ENCODE data around the gene CFAP100.

CFAP100 gene

DNA sequence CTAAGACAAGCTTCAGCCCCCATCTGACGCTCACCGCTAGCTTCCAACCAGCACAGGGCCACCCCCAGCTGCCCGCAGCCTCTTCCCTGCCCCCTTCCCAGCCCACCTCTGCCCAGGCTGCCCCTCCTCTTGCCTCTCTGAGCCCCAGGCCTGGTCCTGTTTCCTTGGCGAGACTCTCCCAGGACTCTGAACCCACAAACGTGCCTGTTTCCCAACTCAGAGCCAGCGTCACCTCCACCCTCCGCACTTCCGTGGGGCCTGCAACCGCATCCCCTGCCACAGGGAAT, 45.9 kb downstream of the CFAP100 start:
- DNase-seq (ENCODE audit: low read depth, low spot score), result no peak

- DNase-seq (ENCODE audit: low read depth, low spot score), result no peak
These were observed 46.7 kb downstream of the CFAP100 start for GRCh38 chr3:126441256-126441880.

- DNase-seq (ENCODE audit: low read depth, low spot score), result no peak
These were observed 47.6 kb downstream of the CFAP100 start for GRCh38 chr3:126442094-126442855.

GRCh38 chr3:126442856-126443242, 48.1 kb downstream of the CFAP100 start:
- DNase-seq (ENCODE audit: low read depth, low spot score), result no peak

DNA sequence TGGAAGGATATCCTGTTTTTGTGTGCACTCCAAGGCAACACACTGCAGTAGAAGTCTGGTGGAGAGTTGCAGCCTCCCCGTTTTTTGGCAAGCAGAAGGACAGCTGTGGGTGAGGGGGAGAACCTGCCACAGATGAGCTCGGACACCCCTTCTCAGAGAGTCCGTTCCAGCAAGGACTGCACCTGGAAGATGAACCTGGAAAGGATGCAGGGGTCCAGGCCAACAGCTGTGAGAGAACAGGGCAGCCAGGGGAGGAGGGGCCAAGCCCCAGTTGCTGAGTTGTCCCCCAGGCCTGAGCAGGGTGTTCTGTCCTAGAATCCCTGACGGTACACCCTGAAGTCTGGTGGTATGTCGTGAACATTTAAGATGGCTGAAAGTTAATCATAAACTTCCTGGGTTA, 50.8 kb downstream of the CFAP100 start:
- no peak for DNase-seq (ENCODE audit: low read depth, low spot score)

- DNase-seq (ENCODE audit: low read depth, low spot score), result no peak
These were observed 51.6 kb downstream of the CFAP100 start for GRCh38 chr3:126446301-126446700.

- DNase-seq (ENCODE audit: low read depth, low spot score), result no peak
These were observed 52.1 kb downstream of the CFAP100 start for GRCh38 chr3:126446791-126447190.

DNA sequence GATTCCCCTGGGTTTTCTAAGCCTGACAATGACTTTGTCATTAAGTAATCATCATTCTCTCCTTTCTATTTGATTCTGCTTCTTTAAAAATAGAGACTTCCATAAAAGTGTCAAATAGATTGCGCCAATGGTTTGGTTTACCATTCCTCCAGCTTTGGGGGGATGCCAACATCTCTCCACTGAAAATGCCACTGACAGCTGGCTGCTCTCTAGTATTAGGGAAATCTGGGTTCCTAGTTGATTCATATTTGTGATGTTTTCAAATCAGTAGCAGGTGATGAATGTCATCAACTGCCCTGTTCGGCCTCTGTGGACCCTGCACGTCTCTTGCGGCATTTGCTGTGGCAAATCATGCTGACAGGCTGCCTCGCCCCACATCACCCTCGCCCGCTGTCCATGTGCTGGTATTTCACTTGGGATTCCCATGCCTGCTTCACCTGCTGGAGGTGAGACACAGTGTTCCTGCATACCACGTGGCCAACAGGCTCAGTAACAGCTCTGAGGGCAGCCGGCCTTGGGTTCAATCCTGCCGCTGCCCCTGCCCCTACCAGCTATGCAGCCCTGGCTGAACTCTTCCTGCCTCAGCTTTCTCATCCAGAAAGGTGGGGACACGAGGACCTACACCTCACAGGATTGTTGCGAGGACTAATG, 52.9 kb downstream of the CFAP100 start:
- DNase-seq (ENCODE audit: low read depth, low spot score), result no peak

DNA sequence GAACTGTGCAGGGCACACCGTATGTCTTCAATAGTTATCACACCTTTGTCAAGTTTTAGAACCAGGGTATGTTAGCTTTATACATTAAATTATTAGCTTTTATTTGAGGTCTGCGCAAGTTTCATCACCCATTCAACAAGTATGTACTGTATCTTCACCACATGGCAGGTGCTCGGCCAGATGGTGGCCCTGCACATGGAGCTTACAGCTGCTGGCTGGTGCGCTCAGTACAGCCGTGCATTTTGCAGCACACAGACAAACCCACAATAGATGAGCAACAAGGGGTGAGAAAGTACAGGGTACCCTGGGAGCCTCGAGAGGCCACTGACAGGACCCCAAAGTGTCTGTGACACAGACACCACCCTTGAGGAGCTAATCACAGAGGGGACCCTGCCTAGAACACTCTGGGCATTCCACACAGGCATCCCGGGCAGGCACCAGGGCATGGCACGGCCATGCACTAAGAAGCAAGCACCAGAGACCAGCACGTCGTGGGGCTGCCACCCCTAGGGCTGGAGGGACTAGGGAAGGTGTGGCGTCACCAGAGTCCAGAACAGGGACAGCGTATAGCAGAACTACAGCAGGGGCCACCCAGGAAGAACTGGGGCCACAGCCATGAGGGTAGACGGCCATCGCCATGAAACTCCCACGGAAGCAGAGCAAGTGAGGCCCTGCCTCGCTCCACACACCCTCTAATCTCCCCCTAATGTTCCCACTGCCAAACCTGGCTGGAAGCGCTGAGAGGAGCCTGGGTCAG, 53.6 kb downstream of the CFAP100 start:
- DNase-seq (ENCODE audit: low read depth, low spot score), result no peak

GRCh38 chr3:126448893-126449180, 54.1 kb downstream of the CFAP100 start:
- DNase-seq (ENCODE audit: low read depth, low spot score), result no peak

GRCh38 chr3:126449621-126450051, 54.9 kb downstream of the CFAP100 start:
- no peak for DNase-seq (ENCODE audit: low read depth, low spot score)

- DNase-seq (ENCODE audit: low read depth, low spot score), result no peak
These were observed 55.5 kb downstream of the CFAP100 start for GRCh38 chr3:126450219-126450618.

GRCh38 chr3:126450744-126451143, 56.0 kb downstream of the CFAP100 start:
- DNase-seq (ENCODE audit: low read depth, low spot score), result no peak

- DNase-seq (ENCODE audit: low read depth, low spot score), result no peak
These were observed 56.8 kb downstream of the CFAP100 start for GRCh38 chr3:126451511-126451910.

- no peak for DNase-seq (ENCODE audit: low read depth, low spot score)
These were observed 57.5 kb downstream of the CFAP100 start for GRCh38 chr3:126452213-126452612.

- no peak for DNase-seq (ENCODE audit: low read depth, low spot score)
These were observed 59.3 kb downstream of the CFAP100 start for GRCh38 chr3:126454025-126454424.

DNA sequence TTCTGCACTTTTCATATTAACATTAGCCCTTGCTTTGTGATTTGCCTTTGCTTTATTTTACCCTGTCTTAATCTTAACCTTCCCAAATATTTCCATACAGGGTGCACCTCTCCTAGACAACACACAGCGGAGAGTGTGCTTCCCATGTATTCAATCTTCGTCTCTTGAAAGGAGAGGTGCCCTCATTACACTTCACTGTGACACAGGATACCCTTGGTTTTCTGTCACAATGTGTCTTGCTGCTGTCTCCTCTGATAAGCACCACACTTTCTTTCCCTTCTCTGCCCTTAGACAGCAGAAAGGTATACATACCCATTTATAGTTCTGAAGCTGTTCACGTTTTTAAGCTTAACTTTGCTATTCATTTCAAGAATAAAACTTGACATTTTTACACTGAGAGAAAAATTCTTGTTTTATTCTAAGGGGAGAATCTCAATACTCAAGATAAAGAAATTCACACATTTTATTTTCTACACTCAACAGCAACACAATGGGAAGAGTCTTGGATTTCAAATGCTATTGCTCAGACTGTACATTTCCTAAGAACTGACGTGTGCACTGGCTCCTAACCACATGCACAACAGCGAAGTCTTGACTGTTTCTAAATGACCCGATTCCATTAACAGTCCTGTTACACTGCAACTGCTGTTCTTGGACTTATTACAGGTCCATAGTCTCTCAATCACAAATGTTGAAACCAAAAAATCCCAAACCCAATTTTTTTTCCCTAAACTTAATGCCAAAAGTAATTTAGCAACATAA, 59.9 kb downstream of the CFAP100 start:
- DNase-seq (ENCODE audit: low read depth, low spot score), result no peak

DNA sequence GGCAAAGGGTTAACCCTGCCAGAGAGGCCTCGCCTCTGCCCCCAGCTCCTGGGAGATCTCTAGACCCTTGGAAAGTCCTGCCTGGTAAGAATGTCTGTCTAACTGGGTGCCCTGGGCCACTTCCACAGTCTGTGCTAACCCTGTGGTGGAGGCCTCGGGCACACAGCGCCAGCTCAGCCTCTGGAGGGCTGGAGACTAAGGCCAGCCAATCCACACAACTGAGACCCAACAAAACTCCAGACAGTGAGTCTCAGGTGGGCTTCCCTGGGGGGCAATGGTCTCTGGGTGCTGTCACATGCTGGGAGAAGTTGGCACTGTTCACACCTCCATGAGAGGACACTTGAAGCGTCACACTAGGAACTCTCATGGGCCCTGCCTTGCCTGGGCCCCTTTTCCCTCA, 61.5 kb downstream of the CFAP100 start:
- no peak for DNase-seq (ENCODE audit: low read depth, low spot score)

DNA sequence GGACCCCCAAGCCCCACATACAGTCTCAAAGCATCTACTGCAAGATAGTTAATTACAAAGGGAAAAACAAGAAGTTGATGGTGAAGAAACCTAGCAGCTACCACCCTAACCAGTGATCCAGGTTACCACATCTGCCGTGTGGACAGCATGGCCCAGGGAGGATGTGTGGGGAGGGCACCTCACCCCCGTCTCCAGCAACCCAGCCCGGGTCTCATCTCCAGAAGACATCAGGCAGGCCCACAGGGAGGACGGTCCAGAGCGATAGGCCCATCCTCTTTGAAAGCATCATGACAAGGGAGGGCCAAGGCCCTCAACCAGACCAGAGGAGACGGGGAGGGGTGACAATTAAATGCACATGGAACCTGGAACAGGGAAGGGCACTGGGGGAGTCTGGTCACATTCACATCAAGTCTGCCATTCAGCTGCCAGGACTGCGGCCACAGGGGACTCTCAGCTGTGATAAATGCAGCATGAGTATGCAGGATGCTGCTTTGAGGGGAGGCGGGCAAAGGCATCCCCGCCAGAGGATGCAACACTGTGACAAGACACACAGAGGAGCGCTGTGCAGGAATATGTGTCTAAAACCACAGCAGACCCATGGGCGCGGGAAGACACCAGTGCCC, 62.2 kb downstream of the CFAP100 start:
- no peak for DNase-seq (ENCODE audit: low read depth, low spot score)

- no peak for DNase-seq (ENCODE audit: low read depth, low spot score)
These were observed 64.5 kb downstream of the CFAP100 start for GRCh38 chr3:126459111-126459762.

GRCh38 chr3:126459763-126460127, 65.0 kb downstream of the CFAP100 start:
- no peak for DNase-seq (ENCODE audit: low read depth, low spot score)

Data from astrocyte of the hippocampus (primary cell).